Raji (cell line): Measurements from ENCODE around the gene TMEM235.

Experiments used
- POLR2A ChIP-seq: IDR thresholded peaks from 2 replicates; pipeline ENCODE4 v1.6.1; 2011; ENCODE audit warnings: low read depth, low read length, control low read depth; ENCODE audit not compliant: insufficient read depth

Gene TMEM235

DNA sequence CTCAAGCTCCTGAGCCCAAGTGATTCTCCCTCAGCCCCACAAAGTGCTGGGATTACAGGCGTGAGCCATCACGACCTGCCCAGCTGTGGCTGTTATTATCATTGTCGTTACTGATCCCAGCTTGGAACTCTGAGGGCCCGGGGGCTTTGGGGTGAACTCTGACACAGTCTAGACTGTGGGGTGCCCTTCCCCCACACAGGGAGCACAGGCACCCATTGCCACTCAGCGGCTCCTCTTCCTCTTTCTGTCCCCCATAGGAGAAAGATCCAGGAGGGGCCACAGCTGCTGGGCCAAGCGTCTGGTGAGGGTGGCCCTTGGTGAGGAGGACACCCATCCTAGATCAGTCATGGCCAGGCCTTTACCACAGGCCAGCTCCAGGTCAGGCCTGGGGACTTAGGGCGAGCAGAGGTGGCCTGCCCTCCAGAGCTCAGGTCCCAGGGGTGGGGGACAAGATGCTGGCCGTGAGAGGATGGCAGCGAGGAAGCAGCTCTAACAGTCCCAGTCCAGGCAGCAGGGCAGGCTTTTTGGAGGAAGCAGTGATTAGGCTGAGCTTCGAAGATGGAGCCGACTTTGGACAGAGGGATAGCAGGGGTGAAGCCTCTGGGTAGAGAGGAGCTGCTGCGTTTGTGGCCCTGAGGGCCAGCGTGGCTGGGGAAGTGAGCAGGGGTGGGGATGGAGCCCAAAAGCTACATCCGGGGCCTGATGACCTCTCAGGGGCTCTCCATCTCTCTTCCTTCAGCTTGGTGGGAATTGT lies 24.7 kb downstream of the TMEM235 start:
- no peak for TF ChIP-seq POLR2A

DNA sequence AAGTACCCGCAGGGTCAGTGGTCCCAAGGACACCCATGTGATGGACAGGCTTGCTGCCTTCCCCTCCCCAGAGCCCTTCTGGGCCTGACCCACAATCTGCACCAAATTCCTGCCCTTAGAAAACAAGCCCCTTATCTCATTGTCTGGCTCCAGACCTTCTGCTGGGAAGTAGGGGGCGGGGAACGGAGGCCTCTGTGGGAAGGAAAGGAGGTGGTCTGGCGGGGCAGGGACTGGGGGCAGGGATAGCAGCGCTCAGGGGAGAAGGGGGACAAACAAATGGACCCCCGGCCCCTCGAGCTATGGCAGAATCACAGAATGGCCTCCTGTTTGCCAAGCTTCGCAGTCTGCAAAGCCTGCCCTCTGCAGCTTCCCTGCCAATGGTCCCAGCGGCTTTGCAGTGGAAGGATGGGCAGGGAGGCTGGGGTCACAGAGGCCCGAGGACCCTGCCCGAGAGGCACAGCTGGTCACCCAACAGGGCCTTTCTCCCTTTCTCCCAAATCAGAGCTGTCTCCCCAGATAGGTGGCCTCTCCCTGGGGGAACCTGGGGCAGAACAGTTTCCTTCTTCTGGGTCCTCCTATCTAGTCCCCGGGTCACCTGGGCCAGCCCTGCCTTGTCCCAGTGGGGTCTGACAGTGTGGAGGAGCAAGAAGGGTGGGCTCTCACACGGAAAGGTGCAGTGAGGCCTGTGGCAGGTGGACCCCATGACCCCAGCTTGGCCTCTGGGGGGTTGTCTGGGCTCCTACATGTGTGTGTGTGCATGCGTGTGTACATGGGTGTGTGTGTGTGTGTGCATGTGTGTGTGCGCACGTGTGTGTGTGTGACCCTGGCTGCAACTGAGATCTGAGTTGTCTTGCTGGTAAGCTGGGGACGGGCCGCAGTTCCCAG lies 25.5 kb downstream of the TMEM235 start:
- TF ChIP-seq POLR2A, result no peak

DNA sequence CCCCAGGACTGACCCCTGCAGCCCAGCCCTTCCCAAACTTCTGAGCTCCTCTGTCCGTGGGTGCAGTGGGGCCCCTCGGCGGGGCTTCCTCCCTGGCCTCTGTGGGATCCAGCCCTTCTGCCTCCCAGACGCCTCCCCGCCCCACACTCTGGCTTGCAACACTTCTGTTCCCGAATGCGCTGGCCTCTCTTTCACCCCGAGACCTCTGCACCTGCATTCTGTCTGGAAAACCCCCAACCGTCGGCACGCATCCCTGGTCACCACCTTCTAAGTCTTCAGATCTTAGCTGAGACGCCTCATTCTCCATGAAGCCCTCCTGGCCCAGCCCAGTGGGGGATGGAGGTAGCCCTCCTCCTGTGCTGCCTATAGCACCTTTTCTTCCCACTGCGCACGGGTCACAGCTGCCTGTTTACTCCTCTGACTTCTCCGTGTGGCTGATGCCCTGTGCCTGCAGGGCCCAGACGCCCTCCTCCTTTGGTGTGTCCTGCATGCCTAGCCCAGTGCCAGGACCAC lies 26.4 kb downstream of the TMEM235 start:
- TF ChIP-seq POLR2A, result no peak

DNA sequence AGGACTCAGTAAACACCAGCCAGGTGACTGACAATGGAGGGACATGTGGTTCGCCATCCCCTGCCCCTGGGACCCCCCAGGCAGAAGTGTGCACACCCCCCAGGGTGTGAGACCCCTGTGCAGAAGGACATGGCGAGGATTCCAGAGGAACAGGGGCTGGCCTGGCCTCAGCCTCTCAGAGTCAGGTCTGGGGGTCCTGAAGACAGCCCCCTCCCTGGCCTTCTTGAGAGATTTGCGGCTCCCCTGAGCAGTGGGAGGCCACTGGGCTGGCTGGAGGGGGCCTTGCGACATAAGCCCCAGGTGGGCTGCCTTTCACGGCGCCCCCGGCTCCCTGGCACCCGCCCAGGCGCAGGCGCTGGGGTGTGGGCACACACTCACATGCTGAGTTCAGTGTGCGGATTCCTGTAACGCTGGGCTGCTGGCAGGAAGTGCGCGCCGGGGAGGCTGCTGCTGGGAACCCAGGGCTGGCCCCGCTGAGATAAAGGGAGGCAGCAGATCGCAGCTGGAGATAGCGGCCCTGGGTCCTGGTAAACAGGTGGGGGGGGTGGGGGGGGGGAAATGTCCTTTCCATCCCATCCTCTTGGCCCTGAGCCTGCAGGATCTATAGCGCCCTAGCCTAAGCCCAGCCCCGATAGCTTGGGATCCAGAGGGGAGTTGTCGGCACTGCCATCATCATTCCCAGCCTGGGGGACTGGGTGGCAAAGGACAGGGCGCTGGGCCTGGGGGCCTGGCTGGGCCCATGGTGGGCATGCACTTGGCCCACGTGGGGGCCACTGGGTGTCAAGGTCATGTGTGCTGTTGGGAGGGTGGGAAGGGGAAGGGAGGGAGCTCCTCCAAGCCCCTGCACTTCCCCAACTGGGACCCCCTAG lies 27.1 kb downstream of the TMEM235 start:
- no peak for TF ChIP-seq POLR2A

DNA sequence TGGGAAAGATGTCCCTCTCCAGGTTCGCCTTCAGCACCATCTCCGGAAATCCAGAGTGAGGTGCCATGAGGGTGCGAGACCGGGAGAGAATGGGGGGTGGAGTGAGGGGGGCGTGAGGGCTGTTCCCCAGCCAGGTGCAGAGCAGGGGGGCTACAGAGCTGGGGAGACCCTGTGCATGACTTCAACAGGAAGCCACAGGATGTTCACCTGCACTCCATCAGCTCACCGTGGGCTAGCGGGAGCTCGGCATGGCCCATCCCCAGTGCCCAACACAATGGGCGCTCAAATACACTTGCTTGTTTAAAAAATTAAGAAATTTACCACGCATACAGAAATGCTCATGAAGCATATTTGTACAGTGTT lies 27.7 kb downstream of the TMEM235 start:
- TF ChIP-seq POLR2A, result no peak

DNA sequence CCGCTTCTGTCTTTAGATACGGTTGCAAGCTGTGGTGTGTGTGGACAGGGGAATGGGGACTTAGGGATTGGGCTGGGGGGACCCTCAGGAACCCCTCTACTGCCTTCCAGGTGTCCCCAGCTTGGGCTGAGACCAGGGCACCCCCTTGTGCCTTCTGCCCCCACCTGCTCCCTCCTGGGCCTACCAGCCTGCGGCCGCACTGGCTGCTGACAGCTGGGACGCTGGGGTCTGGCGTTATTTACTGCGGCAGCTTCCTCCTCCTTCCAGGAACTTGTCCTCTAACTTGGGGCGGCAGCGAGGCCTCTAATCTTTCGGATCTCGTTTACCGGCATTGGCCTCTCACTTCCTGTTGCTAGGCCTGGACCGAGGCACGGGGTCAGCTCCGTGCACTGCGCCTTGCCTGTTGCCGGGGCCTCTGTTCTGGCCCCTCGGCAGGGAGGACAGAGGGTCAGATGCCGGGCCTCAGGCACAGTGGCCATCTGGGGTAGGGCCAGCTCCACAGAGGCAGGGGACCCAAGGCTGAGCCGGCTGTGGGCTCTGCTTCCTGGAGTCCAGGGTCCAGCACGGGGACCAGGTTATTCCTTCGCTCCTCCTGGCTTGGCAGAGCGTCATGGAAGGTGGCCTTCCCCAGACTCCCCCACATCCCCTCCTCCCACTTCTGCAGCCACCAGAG lies 31.8 kb downstream of the TMEM235 start:
- no peak for TF ChIP-seq POLR2A

DNA sequence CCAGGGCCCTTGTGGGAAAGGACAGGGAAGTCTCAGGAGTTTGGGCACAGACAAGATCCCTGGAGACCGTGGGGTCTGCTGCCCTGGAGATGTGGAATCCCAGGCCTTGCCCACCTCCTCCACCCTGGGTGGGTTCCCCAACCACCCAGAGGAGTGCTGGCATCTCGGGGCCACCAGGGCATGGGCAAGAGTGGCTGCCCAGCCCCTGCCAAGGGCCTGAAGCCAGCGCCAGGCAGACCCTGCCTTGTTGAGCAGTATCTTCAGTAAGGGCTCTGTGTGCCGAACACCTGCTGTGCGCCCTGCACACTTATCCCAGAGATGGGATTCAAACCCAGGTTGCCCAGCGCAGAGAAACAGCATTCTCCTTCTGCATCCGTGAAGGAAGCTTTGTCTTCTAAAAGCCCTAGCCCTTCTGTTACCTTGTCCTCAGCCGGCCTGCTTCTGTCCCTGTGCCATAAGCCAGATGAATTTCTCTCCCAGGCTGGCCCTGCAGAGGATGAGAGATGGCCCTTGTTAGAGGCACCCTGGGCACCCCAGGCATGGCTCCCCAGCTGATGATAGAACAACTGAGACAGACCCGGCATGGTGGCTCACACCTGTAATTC lies 32.4 kb downstream of the TMEM235 start:
- TF ChIP-seq POLR2A, result no peak

DNA sequence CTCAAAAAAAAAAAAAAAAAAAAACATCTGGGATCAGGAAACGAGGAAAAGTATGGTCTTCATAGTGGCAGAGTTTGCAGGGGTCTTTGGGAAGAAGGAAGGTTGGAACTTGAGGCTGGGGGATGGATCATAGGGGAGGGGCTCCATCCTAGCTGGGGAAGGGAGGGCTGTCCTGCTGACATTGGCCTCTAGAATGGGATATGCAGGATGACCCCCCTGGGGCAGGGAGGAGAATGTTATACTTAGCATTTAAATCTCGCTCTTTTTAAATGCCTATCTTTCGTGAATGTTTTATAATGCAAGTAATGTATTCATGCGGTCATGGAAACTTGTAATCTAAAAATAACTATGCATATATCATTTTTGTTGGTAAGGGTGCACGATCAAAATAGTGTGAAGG lies 33.2 kb downstream of the TMEM235 start:
- no peak for TF ChIP-seq POLR2A

DNA sequence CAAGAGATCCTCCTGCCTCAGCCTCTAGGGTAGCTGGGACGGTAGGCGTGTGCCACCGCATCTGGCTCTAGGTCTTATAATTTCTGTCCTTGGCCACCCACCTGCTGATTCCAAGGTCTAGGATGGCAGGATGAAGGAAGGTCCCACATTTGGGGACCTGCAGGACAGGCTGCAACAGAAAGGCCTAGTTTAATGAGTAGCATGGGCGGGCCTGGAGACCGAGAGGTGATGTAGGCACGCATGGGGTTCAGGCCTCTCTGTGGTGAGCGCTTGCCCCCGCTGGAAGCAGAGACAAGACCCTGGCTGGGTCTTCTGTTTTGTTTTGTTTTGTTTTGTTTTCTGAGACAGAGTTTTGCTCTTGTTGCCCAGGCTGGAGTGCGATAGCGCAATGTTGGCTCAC lies 33.7 kb downstream of the TMEM235 start:
- no peak for TF ChIP-seq POLR2A

DNA sequence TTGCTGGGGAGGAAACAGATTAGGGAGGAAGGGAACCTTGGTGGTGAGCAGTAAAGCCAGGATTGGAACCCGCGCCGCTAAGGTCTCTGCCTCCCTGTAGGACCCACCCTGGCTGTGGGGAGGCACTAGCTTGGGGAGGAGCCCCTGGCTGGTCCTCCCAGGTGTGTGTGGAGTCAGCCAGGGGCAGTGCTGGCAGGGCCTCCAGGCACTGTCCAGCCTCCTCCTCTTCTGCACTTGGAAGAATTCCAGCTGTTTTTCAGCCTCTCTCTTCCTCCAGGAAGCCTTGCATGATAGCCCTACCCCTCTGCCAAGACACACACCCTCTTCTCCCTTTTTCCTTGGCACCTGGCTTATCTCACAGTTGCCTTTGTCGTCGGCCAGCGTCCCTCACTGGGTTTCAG lies 34.8 kb downstream of the TMEM235 start:
- TF ChIP-seq POLR2A, result no peak

DNA sequence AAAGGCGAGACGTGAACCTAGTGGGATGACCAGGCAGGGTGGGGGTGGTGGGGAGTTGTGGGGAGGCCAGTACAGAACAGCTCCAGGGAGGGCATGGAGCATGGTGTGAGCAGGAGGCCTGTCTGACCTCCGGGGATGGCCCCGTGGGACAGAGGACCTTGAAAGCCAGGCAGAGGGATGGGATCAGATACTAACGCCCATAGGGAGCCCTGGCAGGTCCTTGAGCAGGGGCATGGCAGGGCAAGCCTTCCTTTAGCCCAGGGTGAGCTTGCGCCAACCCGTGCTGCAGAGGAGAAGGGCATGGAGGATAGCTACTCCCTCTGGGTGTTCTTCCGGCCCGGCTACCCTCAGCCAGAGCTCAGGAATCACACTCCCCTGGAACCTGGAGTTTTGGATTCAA lies 35.3 kb downstream of the TMEM235 start:
- no peak for TF ChIP-seq POLR2A

DNA sequence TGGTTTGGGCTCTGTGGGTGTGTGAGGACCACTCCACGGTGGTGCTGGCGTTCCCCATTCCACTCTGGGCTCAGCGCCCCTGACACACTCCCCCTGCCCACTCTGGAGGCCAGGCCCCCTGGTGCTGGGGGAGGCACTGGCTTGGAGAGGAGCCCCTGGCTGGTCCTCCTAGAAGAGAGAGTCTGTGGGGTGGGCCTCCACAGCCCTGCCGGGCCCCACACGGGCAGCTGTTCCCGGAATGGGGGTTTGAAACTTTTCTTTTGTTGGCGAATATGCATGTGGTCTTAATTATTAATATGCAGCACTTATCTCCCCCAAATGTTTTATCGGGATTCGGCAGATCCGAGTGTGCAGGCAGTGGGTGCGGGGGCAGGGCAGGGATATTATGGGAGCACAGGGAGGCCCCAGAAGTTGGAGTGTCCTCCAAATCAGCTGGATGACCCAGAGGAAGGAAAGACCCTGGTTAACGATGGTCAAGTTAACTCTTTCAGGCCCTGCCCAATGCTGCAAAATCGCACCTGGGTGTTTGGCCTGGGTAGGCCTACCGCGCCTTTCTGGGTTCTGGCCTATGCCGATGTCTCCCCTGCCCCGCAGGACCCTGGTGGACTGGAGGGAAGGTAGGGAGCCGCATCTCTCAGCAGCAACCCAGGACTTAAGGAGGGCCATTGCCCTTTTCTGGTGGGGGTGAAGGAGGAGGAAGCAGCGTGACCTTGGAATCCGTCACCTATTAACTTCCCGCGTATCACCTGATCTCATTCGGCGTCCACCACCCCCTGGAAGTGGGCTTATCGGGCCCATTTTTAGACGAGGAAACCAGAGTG lies 36.0 kb downstream of the TMEM235 start:
- TF ChIP-seq POLR2A, result no peak

DNA sequence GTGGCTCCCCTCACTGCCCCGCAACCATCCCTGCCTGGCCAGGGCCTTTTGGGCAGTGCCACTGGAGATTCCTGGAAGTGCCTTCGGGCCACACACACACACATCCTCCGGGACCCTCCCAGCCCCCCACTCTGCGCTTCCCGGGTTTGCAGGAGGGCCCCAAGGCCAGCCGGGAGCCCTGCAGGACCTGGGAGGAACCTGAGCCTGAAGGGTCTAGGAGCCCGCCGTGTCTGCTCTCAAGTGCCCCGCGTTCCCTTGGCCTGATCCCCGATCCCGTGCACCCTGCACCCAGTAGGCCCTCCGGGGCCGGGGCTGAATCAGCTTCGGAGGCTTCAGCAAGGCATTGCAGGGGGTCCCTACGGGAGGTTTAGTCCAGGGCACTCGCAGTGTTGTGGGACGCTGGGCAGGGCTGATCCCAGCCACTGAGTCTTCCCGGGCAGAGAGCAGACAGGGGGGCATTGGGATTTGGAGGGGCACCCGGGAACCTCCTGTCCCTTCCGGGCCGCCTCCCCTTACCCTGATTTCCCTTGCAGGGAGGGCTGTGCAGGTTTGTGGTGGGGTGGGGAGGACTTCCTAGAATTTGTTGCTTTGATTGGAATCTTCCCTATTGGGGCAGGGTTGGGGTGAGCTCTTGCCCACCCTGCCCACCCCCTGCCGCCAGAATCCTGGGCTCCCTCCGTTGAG lies 36.9 kb downstream of the TMEM235 start:
- TF ChIP-seq POLR2A, result no peak
